Neural cell (in vitro differentiated cells): ENCODE measurements around the gene DNAJC21. TPM values are rescaled to one million over a fixed set of nuclear protein-coding genes. Genes with fewer than 3 reads are reported as not detected.
"Not testable (repeated sequence)": the region's sequence is repeated elsewhere in the genome, so short reads cannot be mapped to it uniquely, and the experiment has no call there.

ENCODE experiments used
- H2AFZ ChIP-seq: fragments of 200-600, 300-800 bp; sonication (generic), shearing (Covaris generic); 2 replicates; pipeline ENCODE4 v1.6.0; 2014; ENCODE audit warnings: low read depth, mild to moderate bottlenecking, antibody characterized with exemption, low read length, moderate library complexity
- H3F3A ChIP-seq: fragments of 200-600 bp; shearing (Covaris generic); 2 replicates; pipeline ENCODE4 v1.6.1; 2016; ENCODE audit warnings: mild to moderate bottlenecking, moderate library complexity, mixed read lengths, antibody characterized with exemption, low read length; ENCODE audit not compliant: insufficient read depth, poor library complexity, severe bottlenecking
- H3K27ac ChIP-seq: fragments of 200-600, 300-800 bp; sonication (generic), shearing (Covaris generic); 2 replicates; pipeline ENCODE4 v1.5.1; 2014; ENCODE audit warnings: mild to moderate bottlenecking, low read length, moderate library complexity
- H3K27me3 ChIP-seq: fragments of 300-800, 200-600 bp; sonication (generic), shearing (Covaris generic); 2 replicates; pipeline ENCODE4 v1.6.0; 2014; ENCODE audit warnings: mild to moderate bottlenecking, low read depth, low read length, moderate library complexity; ENCODE audit not compliant: insufficient read depth
- H3K36me3 ChIP-seq: fragments of 300-800, 200-600 bp; sonication (generic), shearing (Covaris generic); 2 replicates; pipeline ENCODE4 v1.5.1; 2014; ENCODE audit warnings: mild to moderate bottlenecking, antibody characterized with exemption, low read length, moderate library complexity; ENCODE audit not compliant: insufficient read depth
- H3K4me2 ChIP-seq: fragments of 300-800, 200-600 bp; sonication (generic), shearing (Covaris generic); 2 replicates; pipeline ENCODE4 v1.6.0; 2014; ENCODE audit warnings: mild to moderate bottlenecking, low read length
- H3K4me3 ChIP-seq: fragments of 300-800, 200-600 bp; sonication (generic), shearing (Covaris generic); 2 replicates; pipeline ENCODE4 v1.5.1; 2014; ENCODE audit warnings: mild to moderate bottlenecking, low read length, moderate library complexity
- H3K79me2 ChIP-seq: fragments of 200-600 bp; shearing (Covaris generic); replicated peaks from 2 replicates; pipeline ENCODE4 v1.6.0; 2014; ENCODE audit warnings: mild to moderate bottlenecking, low read length, moderate library complexity; ENCODE audit not compliant: insufficient read depth
- H3K9ac ChIP-seq: fragments of 300-800, 200-600 bp; sonication (generic), shearing (Covaris generic); 2 replicates; pipeline ENCODE4 v1.6.1; 2016; ENCODE audit warnings: mild to moderate bottlenecking, low read length, mixed read lengths
- H3K9me2 ChIP-seq: fragments of 200-600 bp; shearing (Covaris generic); 2 replicates; pipeline ENCODE4 v1.6.1; 2016; ENCODE audit warnings: mild to moderate bottlenecking, low read length, mixed read lengths; ENCODE audit not compliant: insufficient read depth
- H3K9me3 ChIP-seq: fragments of 200-600, 300-800 bp; sonication (generic), shearing (Covaris generic); 2 replicates; pipeline ENCODE4 v1.6.1; 2016; ENCODE audit warnings: mild to moderate bottlenecking, mixed run types, low read length, moderate library complexity, mixed read lengths
- H4K20me1 ChIP-seq: fragments of 200-600 bp; shearing (Covaris generic); 2 replicates; pipeline ENCODE4 v1.6.1; 2016; ENCODE audit warnings: mild to moderate bottlenecking, mixed run types; ENCODE audit not compliant: insufficient read depth
- CTCF ChIP-seq: fragments of 450-650 bp; IDR thresholded peaks from 2 replicates; pipeline ENCODE4 v1.5.1; 2014; ENCODE audit warnings: antibody characterized with exemption, mild to moderate bottlenecking, moderate library complexity; ENCODE audit not compliant: poor library complexity, severe bottlenecking
- EP300 ChIP-seq: fragments of 450-650 bp; conservative IDR thresholded peaks from 2 replicates; pipeline ENCODE4 v1.6.1; 2014; ENCODE audit warnings: antibody characterized with exemption, mild to moderate bottlenecking, moderate library complexity; ENCODE audit not compliant: poor library complexity, severe bottlenecking
- EZH2 ChIP-seq: fragments of 200-600, 300-800 bp; shearing (Covaris generic), sonication (generic); IDR thresholded peaks from 2 replicates; pipeline ENCODE4 v1.6.1; 2014; ENCODE audit warnings: antibody characterized with exemption, low read length, borderline replicate concordance, mild to moderate bottlenecking; ENCODE audit not compliant: insufficient read depth, poor library complexity, severe bottlenecking
- MXI1 ChIP-seq: fragments of 450-650 bp; conservative IDR thresholded peaks from 2 replicates; pipeline ENCODE4 v1.6.1; 2014; ENCODE audit warnings: antibody characterized with exemption, mild to moderate bottlenecking; ENCODE audit not compliant: poor library complexity, severe bottlenecking
- POLR2AphosphoS5 ChIP-seq: IDR thresholded peaks from 2 replicates; pipeline ENCODE4 v1.6.1; 2012
- RAD21 ChIP-seq: fragments of 450-650 bp; conservative IDR thresholded peaks from 2 replicates; pipeline ENCODE4 v1.6.1; 2014; ENCODE audit warnings: antibody characterized with exemption, mild to moderate bottlenecking, moderate library complexity
- REST ChIP-seq: IDR thresholded peaks from 2 replicates; pipeline ENCODE4 v1.6.1; 2012; ENCODE audit warnings: borderline replicate concordance
- SMC3 ChIP-seq: fragments of 450-650 bp; conservative IDR thresholded peaks from 2 replicates; pipeline ENCODE4 v1.6.1; 2014; ENCODE audit warnings: antibody characterized with exemption, mild to moderate bottlenecking, moderate library complexity; ENCODE audit not compliant: poor library complexity
- TAF1 ChIP-seq: IDR thresholded peaks from 2 replicates; pipeline ENCODE4 v1.6.1; 2012; ENCODE audit warnings: low read depth
- polyA plus RNA-seq: library from polyadenylated mRNA; depleted of rRNA; stranded (reverse); fragments of >200 nt; gene quantifications from 2 replicates; pipeline ENCODE4 v1.2.3, GENCODE V29; 2014

DNAJC21 gene
- polyA plus RNA-seq, 1 donor from 2014 or later, result 14.9 TPM

- H3K79me2 ChIP-seq, result no peaks in the 10 kb centered on the region
- no peaks in the 10 kb centered on the region for H3K9me2 ChIP-seq
- no peaks in the 10 kb centered on the region for H3F3A ChIP-seq
- H3K27ac ChIP-seq, result no peak overlapping the region
- H3K4me2 ChIP-seq, result no peak overlapping the region
- no peak overlapping the region for H3K4me3 ChIP-seq
- no peaks in the 10 kb centered on the region for H4K20me1 ChIP-seq
- H3K9ac ChIP-seq, result no peak overlapping the region
- TF ChIP-seq REST (no peak), POLR2AphosphoS5 (no peak), EP300 (no peak), CTCF (no peak), EZH2 (no peak), SMC3 (no peak), MXI1 (no peak), RAD21 (no peak), TAF1 (no peak)
- H3K9me3 ChIP-seq, result no peaks in the 10 kb centered on the region
- H2AFZ ChIP-seq, result no peak overlapping the region
- H3K27me3 ChIP-seq, result no peaks in the 10 kb centered on the region
- no peaks in the 10 kb centered on the region for H3K36me3 ChIP-seq
Observed at GRCh38 chr5:34968258-34968657, 38.9 kb downstream of the DNAJC21 start.

- no peak overlapping the region for H3K27ac ChIP-seq
- no peaks in the 10 kb centered on the region for H3K36me3 ChIP-seq
- H3K79me2 ChIP-seq, result no peaks in the 10 kb centered on the region
- H3K27me3 ChIP-seq, result no peaks in the 10 kb centered on the region
- no peaks in the 10 kb centered on the region for H3K9me2 ChIP-seq
- no peak overlapping the region for H2AFZ ChIP-seq
- no peak overlapping the region for H3K4me2 ChIP-seq
- H3K9ac ChIP-seq, result no peak overlapping the region
- no peak for TF ChIP-seq SMC3
- TF ChIP-seq TAF1, result no peak
- TF ChIP-seq EZH2, result no peak
- TF ChIP-seq MXI1, result no peak
- no peak for TF ChIP-seq RAD21
- TF ChIP-seq EP300, result no peak
- TF ChIP-seq REST, result no peak
- no peak for TF ChIP-seq CTCF
- no peaks in the 10 kb centered on the region for H4K20me1 ChIP-seq
- no peaks in the 10 kb centered on the region for H3K9me3 ChIP-seq
- H3K4me3 ChIP-seq, result no peak overlapping the region
- H3F3A ChIP-seq, result no peaks in the 10 kb centered on the region
Observed at GRCh38 chr5:34970552-34970951, 41.2 kb downstream of the DNAJC21 start.

GRCh38 chr5:34971655-34972054 is 42.3 kb downstream of the DNAJC21 start:
- H2AFZ ChIP-seq, H3K9me2 ChIP-seq, H3K9ac ChIP-seq, H3K4me2 ChIP-seq, H3F3A ChIP-seq, H4K20me1 ChIP-seq, H3K27ac ChIP-seq, H3K27me3 ChIP-seq, H3K9me3 ChIP-seq, H3K4me3 ChIP-seq, H3K79me2 ChIP-seq, H3K36me3 ChIP-seq: not testable (repeated sequence)
